ENCODE results near the gene ZYG11B. TPM values are rescaled to one million over a fixed set of nuclear protein-coding genes. Genes with fewer than 3 reads are reported as not detected.

The ZYG11B gene
- total and polyA plus RNA-seq, 9 of the 15 experiments (the other 6 are each of a cell fraction or from before 2014, with no cell fraction given), result 4.9 to 22.2 (median 12.2) TPM

DNA sequence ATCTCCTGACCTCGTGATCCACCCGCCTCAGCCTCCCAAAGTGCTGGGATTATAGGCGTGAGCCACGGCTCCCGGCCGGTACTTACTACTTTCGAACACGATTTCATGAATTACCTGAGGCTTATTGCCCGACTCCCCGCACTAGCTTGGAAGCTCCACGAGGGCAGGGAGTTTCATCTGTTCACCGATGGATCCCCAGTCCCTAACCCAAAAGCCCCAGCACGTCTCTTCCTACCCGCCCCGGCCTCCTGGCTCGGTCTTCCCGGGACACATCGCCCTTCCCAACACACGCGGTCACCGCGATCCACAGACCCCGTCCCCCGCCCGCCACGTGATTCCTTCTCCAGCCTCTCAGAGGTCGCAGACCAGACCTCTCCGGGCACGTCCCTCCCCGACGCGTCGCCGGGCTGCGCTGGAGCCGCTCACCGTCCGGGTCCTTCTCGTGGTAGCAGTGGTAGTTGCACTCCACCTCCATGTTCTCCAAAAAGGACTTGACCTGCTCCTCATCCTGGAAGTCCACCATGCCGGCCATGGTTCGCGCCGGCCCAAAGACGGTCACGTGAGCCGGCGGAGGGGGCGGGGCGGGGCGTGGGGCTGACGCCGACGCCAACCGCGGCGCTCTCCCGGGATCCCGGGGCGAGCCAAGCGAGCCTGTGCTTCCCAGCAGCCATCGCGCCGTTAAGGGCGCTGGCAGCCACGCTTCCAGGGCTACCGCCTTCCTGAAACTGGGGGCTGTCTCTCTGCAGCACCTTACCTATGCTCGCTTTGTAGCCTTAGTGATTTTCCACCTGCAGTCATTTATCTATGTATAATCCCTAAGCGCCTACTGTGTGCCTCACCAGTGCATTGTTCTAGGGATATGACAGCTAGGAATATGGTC is 28.2 kb upstream of the ZYG11B start, which contains the start of gene COA7 (continued):
- TF ChIP-seq SP1 (CRISPR knock-in tag; IDR thresholded peaks at IDR 0.05), result peak; percentile 93
- no peak for TF ChIP-seq MTA2 (IDR thresholded peaks at IDR 0.05; ENCODE audit: low read depth)
- TF ChIP-seq, protein P1, sequence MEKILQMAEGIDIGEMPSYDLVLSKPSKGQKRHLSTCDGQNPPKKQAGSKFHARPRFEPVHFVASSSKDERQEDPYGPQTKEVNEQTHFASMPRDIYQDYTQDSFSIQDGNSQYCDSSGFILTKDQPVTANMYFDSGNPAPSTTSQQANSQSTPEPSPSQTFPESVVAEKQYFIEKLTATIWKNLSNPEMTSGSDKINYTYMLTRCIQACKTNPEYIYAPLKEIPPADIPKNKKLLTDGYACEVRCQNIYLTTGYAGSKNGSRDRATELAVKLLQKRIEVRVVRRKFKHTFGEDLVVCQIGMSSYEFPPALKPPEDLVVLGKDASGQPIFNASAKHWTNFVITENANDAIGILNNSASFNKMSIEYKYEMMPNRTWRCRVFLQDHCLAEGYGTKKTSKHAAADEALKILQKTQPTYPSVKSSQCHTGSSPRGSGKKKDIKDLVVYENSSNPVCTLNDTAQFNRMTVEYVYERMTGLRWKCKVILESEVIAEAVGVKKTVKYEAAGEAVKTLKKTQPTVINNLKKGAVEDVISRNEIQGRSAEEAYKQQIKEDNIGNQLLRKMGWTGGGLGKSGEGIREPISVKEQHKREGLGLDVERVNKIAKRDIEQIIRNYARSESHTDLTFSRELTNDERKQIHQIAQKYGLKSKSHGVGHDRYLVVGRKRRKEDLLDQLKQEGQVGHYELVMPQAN (IDR thresholded peaks at IDR 0.05; ENCODE audit: borderline replicate concordance), result peak; percentile 98
- TF ChIP-seq, protein P2, sequence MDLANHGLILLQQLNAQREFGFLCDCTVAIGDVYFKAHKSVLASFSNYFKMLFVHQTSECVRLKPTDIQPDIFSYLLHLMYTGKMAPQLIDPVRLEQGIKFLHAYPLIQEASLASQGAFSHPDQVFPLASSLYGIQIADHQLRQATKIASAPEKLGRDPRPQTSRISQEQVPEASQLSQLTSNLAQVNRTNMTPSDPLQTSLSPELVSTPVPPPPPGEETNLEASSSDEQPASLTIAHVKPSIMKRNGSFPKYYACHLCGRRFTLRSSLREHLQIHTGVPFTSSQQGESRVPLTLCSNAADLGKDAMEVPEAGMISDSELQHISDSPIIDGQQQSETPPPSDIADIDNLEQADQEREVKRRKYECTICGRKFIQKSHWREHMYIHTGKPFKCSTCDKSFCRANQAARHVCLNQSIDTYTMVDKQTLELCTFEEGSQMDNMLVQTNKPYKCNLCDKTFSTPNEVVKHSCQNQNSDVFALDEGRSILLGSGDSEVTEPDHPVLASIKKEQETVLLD (IDR thresholded peaks at IDR 0.05), result no peak; the same call in 1 of the 2 replicates
- TF ChIP-seq BHLHE40 (IDR thresholded peaks at IDR 0.05; ENCODE audit: low read length), result peak; percentile 97
- TF ChIP-seq NR1H2 (CRISPR knock-in tag; IDR thresholded peaks at IDR 0.05), result no peak; the same call in 1 of the 2 replicates
- TF ChIP-seq, protein P3, sequence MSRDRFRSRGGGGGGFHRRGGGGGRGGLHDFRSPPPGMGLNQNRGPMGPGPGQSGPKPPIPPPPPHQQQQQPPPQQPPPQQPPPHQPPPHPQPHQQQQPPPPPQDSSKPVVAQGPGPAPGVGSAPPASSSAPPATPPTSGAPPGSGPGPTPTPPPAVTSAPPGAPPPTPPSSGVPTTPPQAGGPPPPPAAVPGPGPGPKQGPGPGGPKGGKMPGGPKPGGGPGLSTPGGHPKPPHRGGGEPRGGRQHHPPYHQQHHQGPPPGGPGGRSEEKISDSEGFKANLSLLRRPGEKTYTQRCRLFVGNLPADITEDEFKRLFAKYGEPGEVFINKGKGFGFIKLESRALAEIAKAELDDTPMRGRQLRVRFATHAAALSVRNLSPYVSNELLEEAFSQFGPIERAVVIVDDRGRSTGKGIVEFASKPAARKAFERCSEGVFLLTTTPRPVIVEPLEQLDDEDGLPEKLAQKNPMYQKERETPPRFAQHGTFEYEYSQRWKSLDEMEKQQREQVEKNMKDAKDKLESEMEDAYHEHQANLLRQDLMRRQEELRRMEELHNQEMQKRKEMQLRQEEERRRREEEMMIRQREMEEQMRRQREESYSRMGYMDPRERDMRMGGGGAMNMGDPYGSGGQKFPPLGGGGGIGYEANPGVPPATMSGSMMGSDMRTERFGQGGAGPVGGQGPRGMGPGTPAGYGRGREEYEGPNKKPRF (IDR thresholded peaks at IDR 0.05; ENCODE audit: low read depth, low read length), result no peak
- TF ChIP-seq, protein P4, sequence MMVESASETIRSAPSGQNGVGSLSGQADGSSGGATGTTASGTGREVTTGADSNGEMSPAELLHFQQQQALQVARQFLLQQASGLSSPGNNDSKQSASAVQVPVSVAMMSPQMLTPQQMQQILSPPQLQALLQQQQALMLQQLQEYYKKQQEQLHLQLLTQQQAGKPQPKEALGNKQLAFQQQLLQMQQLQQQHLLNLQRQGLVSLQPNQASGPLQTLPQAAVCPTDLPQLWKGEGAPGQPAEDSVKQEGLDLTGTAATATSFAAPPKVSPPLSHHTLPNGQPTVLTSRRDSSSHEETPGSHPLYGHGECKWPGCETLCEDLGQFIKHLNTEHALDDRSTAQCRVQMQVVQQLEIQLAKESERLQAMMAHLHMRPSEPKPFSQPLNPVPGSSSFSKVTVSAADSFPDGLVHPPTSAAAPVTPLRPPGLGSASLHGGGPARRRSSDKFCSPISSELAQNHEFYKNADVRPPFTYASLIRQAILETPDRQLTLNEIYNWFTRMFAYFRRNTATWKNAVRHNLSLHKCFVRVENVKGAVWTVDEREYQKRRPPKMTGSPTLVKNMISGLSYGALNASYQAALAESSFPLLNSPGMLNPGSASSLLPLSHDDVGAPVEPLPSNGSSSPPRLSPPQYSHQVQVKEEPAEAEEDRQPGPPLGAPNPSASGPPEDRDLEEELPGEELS (CRISPR knock-in tag; IDR thresholded peaks at IDR 0.05; ENCODE audit: borderline replicate concordance), result no peak; the same call in 1 of the 2 replicates
- TF ChIP-seq, protein P5, sequence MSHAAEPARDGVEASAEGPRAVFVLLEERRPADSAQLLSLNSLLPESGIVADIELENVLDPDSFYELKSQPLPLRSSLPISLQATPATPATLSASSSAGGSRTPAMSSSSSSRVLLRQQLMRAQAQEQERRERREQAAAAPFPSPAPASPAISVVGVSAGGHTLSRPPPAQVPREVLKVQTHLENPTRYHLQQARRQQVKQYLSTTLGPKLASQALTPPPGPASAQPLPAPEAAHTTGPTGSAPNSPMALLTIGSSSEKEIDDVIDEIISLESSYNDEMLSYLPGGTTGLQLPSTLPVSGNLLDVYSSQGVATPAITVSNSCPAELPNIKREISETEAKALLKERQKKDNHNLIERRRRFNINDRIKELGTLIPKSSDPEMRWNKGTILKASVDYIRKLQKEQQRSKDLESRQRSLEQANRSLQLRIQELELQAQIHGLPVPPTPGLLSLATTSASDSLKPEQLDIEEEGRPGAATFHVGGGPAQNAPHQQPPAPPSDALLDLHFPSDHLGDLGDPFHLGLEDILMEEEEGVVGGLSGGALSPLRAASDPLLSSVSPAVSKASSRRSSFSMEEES (CRISPR knock-in tag; IDR thresholded peaks at IDR 0.05), result peak; percentile 98
- peak; percentile 99 for TF ChIP-seq EP400 (IDR thresholded peaks at IDR 0.05)
- TF ChIP-seq, protein P6, sequence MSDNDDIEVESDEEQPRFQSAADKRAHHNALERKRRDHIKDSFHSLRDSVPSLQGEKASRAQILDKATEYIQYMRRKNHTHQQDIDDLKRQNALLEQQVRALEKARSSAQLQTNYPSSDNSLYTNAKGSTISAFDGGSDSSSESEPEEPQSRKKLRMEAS (CRISPR knock-in tag; IDR thresholded peaks at IDR 0.05), result peak; percentile 98
- TF ChIP-seq NONO (IDR thresholded peaks at IDR 0.05; ENCODE audit: low read depth in 2 of 2, low read length in 1 of 2), result no peak; a peak in 1 of 4 replicates
- TF ChIP-seq, protein P7, sequence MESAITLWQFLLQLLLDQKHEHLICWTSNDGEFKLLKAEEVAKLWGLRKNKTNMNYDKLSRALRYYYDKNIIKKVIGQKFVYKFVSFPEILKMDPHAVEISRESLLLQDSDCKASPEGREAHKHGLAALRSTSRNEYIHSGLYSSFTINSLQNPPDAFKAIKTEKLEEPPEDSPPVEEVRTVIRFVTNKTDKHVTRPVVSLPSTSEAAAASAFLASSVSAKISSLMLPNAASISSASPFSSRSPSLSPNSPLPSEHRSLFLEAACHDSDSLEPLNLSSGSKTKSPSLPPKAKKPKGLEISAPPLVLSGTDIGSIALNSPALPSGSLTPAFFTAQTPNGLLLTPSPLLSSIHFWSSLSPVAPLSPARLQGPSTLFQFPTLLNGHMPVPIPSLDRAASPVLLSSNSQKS (CRISPR knock-in tag; IDR thresholded peaks at IDR 0.05), result no peak
- peak; percentile 39 for TF ChIP-seq JUN (IDR thresholded peaks at IDR 0.05; ENCODE audit: borderline replicate concordance, low read depth, low read length)
- no peak; the same call in 1 of the 2 replicates for TF ChIP-seq JUN (CRISPR knock-in tag; IDR thresholded peaks at IDR 0.05; ENCODE audit: borderline replicate concordance)

Data from K562 (cell line).